ENCODE data around the gene TECTB.

TECTB gene

GRCh38 chr10:112345202-112345601 lies 62.0 kb downstream of the TECTB start:
- no peak for DNase-seq (ENCODE audit: extremely low read depth in 1 of 2, low read depth in 1 of 2)

- no peak for DNase-seq (ENCODE audit: extremely low read depth in 1 of 2, low read depth in 1 of 2)
Observed at GRCh38 chr10:112345743-112346142, 62.5 kb downstream of the TECTB start.

- no peak for DNase-seq (ENCODE audit: extremely low read depth in 1 of 2, low read depth in 1 of 2)
Observed at GRCh38 chr10:112346774-112347173, 63.6 kb downstream of the TECTB start.

GRCh38 chr10:112347709-112348671 lies 64.8 kb downstream of the TECTB start:
- no peak for DNase-seq (ENCODE audit: extremely low read depth in 1 of 2, low read depth in 1 of 2)

DNA sequence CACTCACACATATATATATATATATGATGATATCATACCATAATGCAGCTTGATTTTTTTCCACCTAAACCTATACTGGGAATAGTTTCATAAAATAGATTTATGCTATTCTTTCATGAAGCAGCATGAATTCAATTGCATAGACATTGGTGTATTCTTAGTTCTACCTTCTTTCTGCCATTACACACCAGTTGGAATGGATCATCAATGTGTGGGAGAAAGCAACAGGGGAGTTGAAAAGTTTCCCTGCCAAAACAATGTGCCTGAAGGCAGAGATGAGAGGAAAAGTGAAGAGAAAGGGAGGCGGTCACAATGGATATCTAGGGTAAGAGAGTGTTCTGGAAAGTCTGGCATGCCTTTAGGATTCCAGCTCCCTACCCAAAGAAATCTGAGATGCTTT lies 65.6 kb downstream of the TECTB start:
- DNase-seq (ENCODE audit: extremely low read depth in 1 of 2, low read depth in 1 of 2): no peak

DNA sequence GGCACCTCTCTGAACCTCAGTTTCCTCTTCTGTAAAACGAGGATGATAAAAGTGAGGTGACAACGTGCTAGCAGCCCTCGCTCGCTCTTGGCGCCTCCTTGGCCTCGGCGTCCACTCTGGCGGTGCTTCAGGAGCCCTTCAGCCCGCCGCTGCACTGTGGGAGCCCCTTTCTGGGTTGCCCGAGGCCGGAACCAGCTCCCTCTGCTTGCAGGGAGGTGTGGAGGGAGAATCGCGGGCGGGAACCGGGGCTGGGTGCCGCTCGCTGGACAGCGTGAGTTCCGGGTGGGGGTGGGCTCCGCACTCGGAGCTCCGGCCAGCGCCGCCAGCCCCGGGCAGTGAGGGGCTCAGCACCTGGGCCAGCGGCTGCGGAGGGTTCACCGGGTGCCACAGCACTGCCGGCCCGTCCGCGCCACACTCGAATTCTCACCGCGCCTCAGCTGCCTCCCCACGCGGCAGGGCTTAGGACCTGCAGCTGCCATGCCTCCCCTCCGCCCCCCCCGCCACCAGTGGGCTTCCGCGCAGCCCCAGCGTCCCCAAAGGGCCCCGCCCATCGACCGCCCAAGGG lies 66.4 kb downstream of the TECTB start:
- no peak for DNase-seq (ENCODE audit: extremely low read depth in 1 of 2, low read depth in 1 of 2)

DNA sequence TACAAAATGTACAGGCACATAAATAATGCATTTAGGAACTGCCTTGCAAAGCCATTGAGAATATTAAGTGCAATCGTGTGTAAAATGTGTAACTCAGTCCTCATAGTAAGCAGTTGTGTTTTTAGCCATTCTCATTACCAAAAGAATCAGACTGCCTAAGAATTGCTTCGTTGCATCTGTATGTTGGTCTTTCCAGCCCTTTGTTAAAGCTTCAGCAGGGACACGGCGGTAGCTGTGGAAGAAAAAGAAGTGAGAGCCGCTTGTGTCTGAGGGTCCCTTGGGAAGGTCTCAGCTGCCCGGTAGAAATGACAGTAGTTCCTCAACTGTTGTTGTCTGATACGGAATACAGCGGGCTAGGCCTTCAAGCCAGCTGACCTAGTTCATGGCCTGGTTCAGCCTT lies 67.9 kb downstream of the TECTB start:
- DNase-seq (ENCODE audit: extremely low read depth in 1 of 2, low read depth in 1 of 2): no peak

GRCh38 chr10:112352044-112352443 lies 68.8 kb downstream of the TECTB start:
- no peak for DNase-seq (ENCODE audit: extremely low read depth in 1 of 2, low read depth in 1 of 2)

DNA sequence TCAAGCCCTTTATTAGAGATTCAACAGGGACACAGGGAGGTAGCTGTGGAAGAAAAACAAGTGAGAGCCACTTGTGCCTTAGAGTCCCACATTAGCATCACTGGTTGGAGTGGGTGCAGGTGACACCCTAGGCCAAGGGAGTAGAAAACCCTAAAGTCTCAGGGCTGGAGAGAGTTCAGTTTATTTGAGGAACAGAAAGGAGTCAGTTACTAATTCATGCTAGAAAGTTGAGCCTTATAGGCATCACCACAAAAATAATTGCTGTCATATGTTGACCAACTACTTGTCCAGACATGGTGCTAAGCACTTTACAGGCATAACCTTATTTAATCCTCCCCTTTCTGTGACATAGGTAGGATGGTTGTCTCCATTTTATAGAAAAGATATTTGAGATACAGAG lies 69.8 kb downstream of the TECTB start:
- no peak for DNase-seq (ENCODE audit: extremely low read depth in 1 of 2, low read depth in 1 of 2)

Measured in stimulated activated CD8-positive, alpha-beta memory T cell treated with anti-CD3 and anti-CD28 coated beads, Interleukin-7, amount 100 ng/mL, for 48 hours (primary cell).